ENCODE results near the gene ZAR1L.

- TF ChIP-seq MAX (IDR thresholded peaks at IDR 0.05) = no peak
- TF ChIP-seq REST (IDR thresholded peaks at IDR 0.05) = no peak
- TF ChIP-seq GABPA (IDR thresholded peaks at IDR 0.05 in 1 of 2, conservative IDR thresholded peaks at IDR 0.05 in 1 of 2) = no peak
- TF ChIP-seq SP1 (IDR thresholded peaks at IDR 0.05) = no peak
- no peak for TF ChIP-seq RAD21 (IDR thresholded peaks at IDR 0.05)
- no peak for TF ChIP-seq HNF4G (IDR thresholded peaks at IDR 0.05)
- TF ChIP-seq TAF1 (conservative IDR thresholded peaks at IDR 0.05) = no peak
- TF ChIP-seq, protein P1, sequence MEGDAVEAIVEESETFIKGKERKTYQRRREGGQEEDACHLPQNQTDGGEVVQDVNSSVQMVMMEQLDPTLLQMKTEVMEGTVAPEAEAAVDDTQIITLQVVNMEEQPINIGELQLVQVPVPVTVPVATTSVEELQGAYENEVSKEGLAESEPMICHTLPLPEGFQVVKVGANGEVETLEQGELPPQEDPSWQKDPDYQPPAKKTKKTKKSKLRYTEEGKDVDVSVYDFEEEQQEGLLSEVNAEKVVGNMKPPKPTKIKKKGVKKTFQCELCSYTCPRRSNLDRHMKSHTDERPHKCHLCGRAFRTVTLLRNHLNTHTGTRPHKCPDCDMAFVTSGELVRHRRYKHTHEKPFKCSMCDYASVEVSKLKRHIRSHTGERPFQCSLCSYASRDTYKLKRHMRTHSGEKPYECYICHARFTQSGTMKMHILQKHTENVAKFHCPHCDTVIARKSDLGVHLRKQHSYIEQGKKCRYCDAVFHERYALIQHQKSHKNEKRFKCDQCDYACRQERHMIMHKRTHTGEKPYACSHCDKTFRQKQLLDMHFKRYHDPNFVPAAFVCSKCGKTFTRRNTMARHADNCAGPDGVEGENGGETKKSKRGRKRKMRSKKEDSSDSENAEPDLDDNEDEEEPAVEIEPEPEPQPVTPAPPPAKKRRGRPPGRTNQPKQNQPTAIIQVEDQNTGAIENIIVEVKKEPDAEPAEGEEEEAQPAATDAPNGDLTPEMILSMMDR (IDR thresholded peaks at IDR 0.05; ENCODE audit: low read depth, low read length, missing input control) = no peak
Measured at GRCh38 chr13:32278426-32278825, 36.7 kb downstream of the ZAR1L start.
